HepG2 (cell line): Measurements from ENCODE around the gene KRT15. TPM values are rescaled to one million over a fixed set of nuclear protein-coding genes. Genes with fewer than 3 reads are reported as not detected.
A peak's percentile ranks its signal among the peaks of the same experiment; 100 is the strongest.

ENCODE experiments used
- ATF2 ChIP-seq: sonication (generic); formaldehyde crosslinking; IDR thresholded peaks from 2 replicates; pipeline ENCODE4 v1.4.0; 2020; ENCODE audit warnings: missing genetic modification reagents
- BCL6 ChIP-seq: IDR thresholded peaks from 2 replicates; pipeline ENCODE4 v1.6.1; 2016; ENCODE audit warnings: missing genetic modification reagents, missing compliant biosample characterization
- BRD4 ChIP-seq: sonication (generic); formaldehyde crosslinking; IDR thresholded peaks from 2 replicates; pipeline ENCODE4 v1.4.0; 2020; ENCODE audit warnings: missing genetic modification reagents
- RARA ChIP-seq: IDR thresholded peaks from 2 replicates; pipeline ENCODE4 v1.6.1; 2016; ENCODE audit warnings: missing genetic modification reagents, missing compliant biosample characterization
- RXRB ChIP-seq: IDR thresholded peaks from 2 replicates; pipeline ENCODE4 v1.6.1; 2016; ENCODE audit warnings: borderline replicate concordance, missing genetic modification reagents, missing compliant biosample characterization
- ZMYM3 ChIP-seq: sonication (generic); formaldehyde crosslinking; IDR thresholded peaks from 2 replicates; pipeline ENCODE4 v1.5.1; 2020; ENCODE audit warnings: mild to moderate bottlenecking, missing genetic modification reagents
- ZNF687 ChIP-seq: sonication (generic); formaldehyde crosslinking; IDR thresholded peaks from 2 replicates; pipeline ENCODE4 v1.5.1; 2020; ENCODE audit warnings: mild to moderate bottlenecking, missing genetic modification reagents, moderate library complexity
- polyA plus RNA-seq, 8 experiments: library from polyadenylated mRNA; depleted of rRNA in 3 of 8; stranded (reverse) in 7 of 8; unstranded in 1 of 8; fragments of >200 nt; fragmentation: Illumina TruSeq in 4 of 8; extraction: Trizol in 4 of 8; gene quantifications; 2 replicates each; pipeline versions ENCODE4 v1.2.1 to v1.2.3, GENCODE V29; 2011 to 2016; ENCODE audit warnings: low read depth in 4 of 8, missing spikeins in 1 of 8, mixed read lengths in 1 of 8; ENCODE audit not compliant: insufficient read depth in 1 of 8
- total RNA-seq, 5 experiments: library from RNA; depleted of rRNA; stranded (reverse); fragments of >200 nt; fragmentation: Illumina TruSeq; extraction: Trizol; gene quantifications; 2 replicates each; pipeline ENCODE4 v1.2.3, GENCODE V29; 2016; ENCODE audit warnings: low read depth in 1 of 5

The KRT15 gene
- total and polyA plus RNA-seq, 2 of the 13 experiments (the other 11 are each of a cell fraction or from before 2014, with no cell fraction given): 0.46 to 0.63 TPM

GRCh38 chr17:41539979-41540701 is 21.4 kb upstream of the KRT15 start (continued):
- TF ChIP-seq ZNF687 (CRISPR knock-in tag) (peak; percentile 20; the same call in 1 of the 2 replicates), RXRB (CRISPR knock-in tag) (peak; percentile 15; the same call in 1 of the 2 replicates), ZMYM3 (CRISPR knock-in tag) (peak; percentile 29; the same call in 1 of the 2 replicates), RARA (CRISPR knock-in tag) (0 out of 2 replicates have a peak, but pooled peaks have one; percentile 12), BCL6 (CRISPR knock-in tag) (no peak), BRD4 (no peak), ATF2 (CRISPR knock-in tag) (no peak)
